ENCODE results near the gene SYP.

The SYP gene

GRCh38 chrX:49192722-49193328 lies 7.2 kb downstream of the SYP start:
- no peak overlapping the region for H3K4me3 ChIP-seq (replicated peaks; ENCODE audit: low read depth, low read length)
- DNase-seq (ENCODE audit: low read depth) = peak; percentile 51
- peak; percentile 66 for TF ChIP-seq CTCF (IDR thresholded peaks at IDR 0.05; ENCODE audit: low read length, missing control alignments)

GRCh38 chrX:49191574-49192011 lies 8.4 kb downstream of the SYP start:
- peak overlapping the region; percentile 73 for H3K4me3 ChIP-seq (replicated peaks; ENCODE audit: low read depth, low read length)
- no peak for DNase-seq (ENCODE audit: low read depth)
- TF ChIP-seq CTCF (IDR thresholded peaks at IDR 0.05; ENCODE audit: low read length, missing control alignments) = no peak

GRCh38 chrX:49190821-49191573 lies 9.0 kb downstream of the SYP start:
- peak overlapping the region; percentile 73 for H3K4me3 ChIP-seq (replicated peaks; ENCODE audit: low read depth, low read length)
- no peak for TF ChIP-seq CTCF (IDR thresholded peaks at IDR 0.05; ENCODE audit: low read length, missing control alignments)
- peak; percentile 100 for DNase-seq (ENCODE audit: low read depth)

GRCh38 chrX:49189606-49190005 lies 10.4 kb downstream of the SYP start:
- peak overlapping the region; percentile 51 for H3K4me3 ChIP-seq (replicated peaks; ENCODE audit: low read depth, low read length)
- TF ChIP-seq CTCF (IDR thresholded peaks at IDR 0.05; ENCODE audit: low read length, missing control alignments) = no peak
- DNase-seq (ENCODE audit: low read depth) = no peak

GRCh38 chrX:49188468-49189076 lies 11.4 kb downstream of the SYP start:
- no peak for DNase-seq (ENCODE audit: low read depth)
- H3K4me3 ChIP-seq (replicated peaks; ENCODE audit: low read depth, low read length) = no peak overlapping the region
- no peak for TF ChIP-seq CTCF (IDR thresholded peaks at IDR 0.05; ENCODE audit: low read length, missing control alignments)

- no peak for TF ChIP-seq CTCF (IDR thresholded peaks at IDR 0.05; ENCODE audit: low read length, missing control alignments)
- no peak for DNase-seq (ENCODE audit: low read depth)
- H3K4me3 ChIP-seq (replicated peaks; ENCODE audit: low read depth, low read length) = no peak overlapping the region
Measured at GRCh38 chrX:49187526-49187925, 12.5 kb downstream of the SYP start.
